HG03039 (cell line): ENCODE data around the gene RAB17.
"Not testable (repeated sequence)": the region's sequence is repeated elsewhere in the genome, so short reads cannot be mapped to it uniquely, and the experiment has no call there.

Source experiments
- ATAC-seq: cut with Tn5 transposase; IDR thresholded peaks from one replicate; pipeline ENCODE4 v1.9.1; 2021; ENCODE audit warnings: mild to moderate bottlenecking, moderate library complexity; ENCODE audit not compliant: unreplicated experiment

RAB17 gene

DNA sequence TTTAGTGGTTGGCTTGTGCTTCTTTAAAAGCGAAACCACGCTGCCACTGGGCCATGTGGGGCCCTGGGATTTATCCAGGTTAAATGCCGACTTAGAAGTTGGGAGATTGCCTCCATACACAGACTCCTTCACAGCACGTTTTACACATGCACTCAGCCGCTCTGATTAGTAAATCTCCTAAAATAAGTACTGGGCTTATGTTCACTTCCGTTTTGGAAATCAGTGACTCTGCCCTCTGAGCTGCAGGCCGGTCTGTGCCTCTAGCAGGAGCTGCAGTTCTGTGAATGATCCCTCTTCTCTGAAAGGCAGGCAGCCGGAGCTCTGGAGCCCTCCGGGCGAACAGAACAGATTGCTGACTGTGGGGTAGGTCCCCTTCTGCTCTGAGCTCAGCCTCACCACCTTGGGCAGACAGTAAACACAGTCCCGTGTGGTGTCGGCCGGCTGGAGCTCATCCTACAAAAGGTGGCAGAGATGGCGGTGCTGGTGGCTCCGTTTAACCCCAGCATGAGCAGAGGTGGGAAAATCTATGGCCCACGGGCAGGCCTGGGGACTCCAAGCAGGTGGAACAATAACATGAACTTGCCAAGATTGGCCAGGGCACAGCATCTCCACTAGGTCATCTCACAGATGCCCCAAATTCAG is 9.8 kb upstream of the RAB17 start:
- ATAC-seq, result no peak

GRCh38 chr2:237599465-237600110 is 9.1 kb upstream of the RAB17 start:
- no peak for ATAC-seq

- no peak for ATAC-seq
Observed at GRCh38 chr2:237598468-237599208, 8.1 kb upstream of the RAB17 start.

- no peak for ATAC-seq
Observed at GRCh38 chr2:237597196-237598145, 6.9 kb upstream of the RAB17 start.

- no peak for ATAC-seq
Observed at GRCh38 chr2:237596520-237597195, 6.1 kb upstream of the RAB17 start.

- not testable (repeated sequence) for ATAC-seq
Observed at GRCh38 chr2:237595829-237596519, 5.4 kb upstream of the RAB17 start.

GRCh38 chr2:237594514-237594871 is 4.0 kb upstream of the RAB17 start:
- no peak for ATAC-seq

- ATAC-seq, result no peak
Observed at GRCh38 chr2:237593596-237594320, 3.2 kb upstream of the RAB17 start.

GRCh38 chr2:237593036-237593435 is 2.5 kb upstream of the RAB17 start:
- ATAC-seq, result no peak

DNA sequence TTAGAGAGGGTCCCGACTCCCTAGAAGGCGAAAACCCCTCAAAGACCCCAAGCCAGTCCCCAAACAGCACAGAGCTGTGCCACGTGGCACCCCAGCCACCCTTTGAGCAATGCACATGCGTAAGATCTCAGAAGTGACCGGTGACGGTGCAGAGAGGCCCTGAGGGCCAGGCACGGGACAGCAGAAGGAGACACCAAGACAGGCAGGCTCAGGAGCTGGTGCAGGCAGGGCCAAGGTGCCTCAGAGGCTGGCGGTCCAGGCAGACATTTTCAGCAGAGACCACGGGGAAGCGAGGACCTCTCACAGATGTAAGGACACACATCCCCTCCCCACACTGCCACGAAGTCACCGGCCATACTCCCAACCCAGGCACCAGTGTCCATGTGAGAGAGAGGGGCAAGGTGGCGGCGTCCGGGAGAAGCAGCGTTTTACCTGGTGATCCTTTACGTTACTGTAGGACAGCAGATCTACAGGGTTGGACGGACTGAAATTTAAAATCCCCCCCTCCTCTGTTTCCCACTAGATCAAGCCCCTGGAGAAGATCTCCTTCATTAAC is 2.0 kb upstream of the RAB17 start:
- no peak for ATAC-seq

DNA sequence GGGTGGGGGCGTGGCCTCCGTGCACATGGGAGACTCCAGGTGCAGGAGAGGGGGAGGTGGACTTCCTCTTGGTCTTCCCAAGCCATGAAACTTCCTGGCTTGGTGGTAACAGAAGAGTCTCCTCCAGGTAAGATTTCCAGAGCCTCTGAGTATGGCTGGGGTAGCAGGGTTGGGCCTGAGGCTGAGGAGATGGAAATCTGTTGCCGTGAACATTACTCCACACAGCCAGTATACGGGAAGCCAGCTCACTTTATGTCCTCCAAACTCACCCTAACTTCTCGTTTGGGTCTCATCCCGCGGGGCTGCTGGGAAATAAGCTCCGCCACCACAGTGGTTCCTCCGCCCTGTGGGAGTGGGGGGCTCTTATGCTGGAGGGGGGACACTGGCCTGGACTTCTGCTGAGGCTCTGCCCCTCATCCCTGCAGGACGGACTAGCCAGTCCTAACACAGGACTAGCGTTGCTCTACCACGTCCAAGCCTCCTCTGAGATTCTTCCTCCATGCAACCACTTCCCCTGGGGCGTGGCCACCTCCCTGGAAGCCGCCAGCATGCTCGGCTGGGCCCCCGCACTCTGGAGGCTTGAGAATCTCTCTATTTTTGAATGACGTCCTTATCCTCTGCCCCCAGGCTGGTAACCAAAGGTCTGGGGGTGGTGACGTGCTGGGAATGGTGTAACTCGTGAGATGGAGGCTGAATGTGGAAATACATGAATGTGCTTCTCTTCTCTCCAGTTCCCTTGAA is 777 bp upstream of the RAB17 start:
- ATAC-seq, result no peak

GRCh38 chr2:237588044-237588696 is 2.4 kb downstream of the RAB17 start:
- ATAC-seq, result no peak

- no peak for ATAC-seq
Observed at GRCh38 chr2:237585590-237586221, 4.8 kb downstream of the RAB17 start.

DNA sequence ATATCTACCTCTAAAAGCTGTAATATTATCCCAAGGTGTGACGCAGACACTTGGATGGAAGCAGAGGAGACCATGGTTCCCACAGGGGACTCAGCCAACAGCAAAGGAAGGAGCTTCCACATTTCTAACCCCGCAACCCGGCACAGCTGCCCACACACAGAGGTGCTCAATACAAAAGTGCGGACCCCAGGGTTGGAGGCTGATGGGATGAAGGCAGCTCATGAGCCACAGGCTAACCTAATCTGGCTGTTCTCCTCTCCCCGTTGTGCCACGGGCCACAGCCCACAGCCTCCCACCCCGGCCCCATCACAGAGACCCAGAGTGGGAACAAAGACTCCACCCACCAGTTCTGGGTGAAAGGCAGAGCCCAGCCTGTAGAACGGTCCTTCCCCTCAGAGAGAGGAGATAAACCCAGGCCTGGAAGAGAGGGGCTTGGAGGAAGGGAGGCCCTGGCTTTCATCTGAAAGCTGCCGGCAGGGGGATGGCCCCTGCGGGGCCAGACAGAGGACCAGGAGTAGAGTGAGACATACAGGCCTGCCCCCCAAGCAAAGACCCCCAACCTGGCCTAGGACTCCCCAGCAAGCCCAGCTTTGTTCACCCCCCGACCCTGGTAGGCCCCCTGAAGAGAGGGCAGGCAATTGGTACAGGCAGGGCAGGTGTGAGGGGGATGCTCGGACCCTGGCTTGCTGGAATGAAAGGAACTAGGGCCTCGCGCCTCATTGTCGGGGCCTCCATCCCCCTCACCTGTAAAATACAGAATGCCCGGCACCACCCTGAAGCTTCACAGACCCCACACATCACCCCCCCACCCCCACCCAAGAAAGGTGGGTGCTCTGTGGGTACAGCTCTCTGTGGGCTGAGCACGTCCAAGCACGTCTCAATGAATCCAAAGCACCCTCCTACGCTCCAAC is 6.9 kb downstream of the RAB17 start:
- no peak for ATAC-seq

DNA sequence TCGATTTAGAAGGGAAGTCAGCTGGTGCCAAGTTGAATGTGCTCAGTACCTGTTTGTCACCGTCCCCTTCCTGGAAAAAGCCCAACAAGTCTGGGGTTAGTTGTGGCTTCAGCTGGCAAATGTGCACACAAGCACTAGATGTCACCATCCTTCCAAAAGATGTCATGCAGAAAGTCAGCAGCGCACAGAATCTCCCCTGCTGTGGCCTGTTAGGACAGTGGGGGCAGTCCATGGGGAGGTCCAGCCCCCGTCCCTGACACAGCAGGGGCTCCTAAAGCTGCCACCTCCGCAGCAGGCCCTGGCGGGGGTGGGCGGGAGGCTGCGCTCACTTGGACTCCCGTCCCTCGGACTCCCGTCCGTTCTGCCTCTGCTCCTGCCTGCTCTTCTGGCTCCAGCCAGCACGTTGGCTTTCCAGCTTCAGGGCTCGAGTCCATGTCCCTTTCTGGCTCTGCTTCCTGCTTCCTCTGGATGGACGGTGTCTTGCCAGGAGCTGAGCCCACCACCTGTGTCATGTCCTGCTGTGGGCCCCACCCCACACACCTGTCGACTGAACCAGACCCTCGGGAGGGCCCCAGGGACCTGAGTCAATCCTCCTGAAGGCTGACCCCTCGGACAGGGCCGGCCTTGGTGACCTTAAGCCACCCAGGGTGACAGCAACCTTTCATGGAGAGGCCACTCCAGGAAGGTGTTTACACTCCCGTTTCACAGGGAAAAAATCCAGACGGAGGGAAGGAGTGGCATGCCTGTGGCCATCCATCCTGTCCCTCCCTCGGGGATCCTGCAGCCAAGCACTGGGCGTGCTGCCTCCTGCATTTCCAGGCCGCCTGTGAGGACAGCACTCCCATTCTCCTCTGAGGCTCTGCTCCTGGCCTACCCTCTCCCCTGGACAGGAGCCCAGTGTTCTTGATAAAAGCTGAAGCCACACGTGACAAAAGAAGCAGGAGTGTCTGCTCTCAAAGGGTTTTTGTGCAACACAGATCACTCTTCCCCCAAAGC is 8.5 kb downstream of the RAB17 start:
- no peak for ATAC-seq
